Subcutaneous abdominal adipose tissue (tissue), 5 donors: ENCODE results near the gene SLC38A3.

Experiments used
- H3K27ac ChIP-seq: one replicate; pipeline ENCODE4 v1.7.0; 2013; ENCODE audit warnings: low read depth, mild to moderate bottlenecking, inconsistent platforms, low read length, moderate library complexity
- H3K27me3 ChIP-seq, 5 donors: one replicate each; pipeline ENCODE4 v1.7.0; 2013; ENCODE audit warnings: low read length in 5 of 5, inconsistent platforms in 1 of 5; ENCODE audit not compliant: control insufficient read depth in 5 of 5, insufficient read depth in 4 of 5
- H3K36me3 ChIP-seq, 5 donors: one replicate each; pipeline ENCODE4 v1.7.0; 2013; ENCODE audit warnings: low read length in 5 of 5; ENCODE audit not compliant: control insufficient read depth in 5 of 5, insufficient read depth in 5 of 5
- H3K4me1 ChIP-seq, 5 donors: one replicate each; pipeline ENCODE4 v1.7.0; 2013; ENCODE audit warnings: low read length in 5 of 5, mild to moderate bottlenecking in 3 of 5, moderate library complexity in 1 of 5; ENCODE audit not compliant: control insufficient read depth in 5 of 5, insufficient read depth in 5 of 5
- H3K4me3 ChIP-seq, 5 donors: one replicate each; pipeline ENCODE4 v1.7.0; 2013; ENCODE audit warnings: low read length in 5 of 5, low read depth in 1 of 5
- H3K9ac ChIP-seq, 5 donors: one replicate each; pipeline ENCODE4 v1.7.0; 2013; ENCODE audit warnings: low read length in 5 of 5, mild to moderate bottlenecking in 4 of 5, moderate library complexity in 3 of 5
- H3K9me3 ChIP-seq, 5 donors: one replicate each; pipeline ENCODE4 v1.7.0; 2013; ENCODE audit warnings: low read length in 5 of 5; ENCODE audit not compliant: control insufficient read depth in 5 of 5
- donor health status: healthy.
- donor health status: healthy.
- donor health status: healthy.
- donor health status: healthy.
- donor health status: healthy.

Gene SLC38A3

GRCh38 chr3:50267280-50267913 lies 62.3 kb downstream of the SLC38A3 start:
- H3K9ac ChIP-seq: peak overlapping the region in 4 of 5 donors; percentile 49 to 82 (median 72)
- no peaks in the 10 kb centered on the region for H3K9me3 ChIP-seq
- H3K4me1 ChIP-seq: peaks cover 20 to 97% (median 94%) of the 10 kb centered on the region in 5 donors
- no peaks in the 10 kb centered on the region for H3K36me3 ChIP-seq
- peak overlapping the region; percentile 48 to 69 (median 52) for H3K4me3 ChIP-seq
- H3K27ac ChIP-seq: peak overlapping the region; percentile 83
- peaks cover 0 to 3% (median 0%) of the 10 kb centered on the region in 5 donors for H3K27me3 ChIP-seq

GRCh38 chr3:50268276-50268675 lies 63.2 kb downstream of the SLC38A3 start:
- peaks cover 0 to 3% (median 0%) of the 10 kb centered on the region in 5 donors for H3K27me3 ChIP-seq
- no peaks in the 10 kb centered on the region for H3K9me3 ChIP-seq
- peak overlapping the region; percentile 7 to 69 (median 48) for H3K4me3 ChIP-seq
- H3K4me1 ChIP-seq: peaks cover 20 to 94% (median 90%) of the 10 kb centered on the region in 5 donors
- H3K9ac ChIP-seq: peak overlapping the region in 1 of 5 donors; percentile 74
- H3K36me3 ChIP-seq: no peaks in the 10 kb centered on the region
- peak overlapping the region; percentile 83 for H3K27ac ChIP-seq

GRCh38 chr3:50268703-50269451 lies 63.8 kb downstream of the SLC38A3 start, which contains the start of gene SEMA3B:
Gene SEMA3B (plus strand): TSS chr3:50269147. CDS start chr3:50269241, 94 bp downstream.
- Histone ChIP-seq H3K27ac (peak within 1 kb of the TSS; percentile 83), H3K36me3 (no peaks in the 10 kb centered on the region), H3K9ac (peak within 1 kb of the TSS in 3 of 5 donors; percentile 49 to 82 (median 74)), H3K9me3 (no peaks in the 10 kb centered on the region), H3K4me1 (peaks cover 20 to 94% (median 87%) of the 10 kb centered on the region in 5 donors), H3K4me3 (peak within 1 kb of the TSS; percentile 48 to 74 (median 62)), H3K27me3 (peaks cover 0 to 3% (median 0%) of the 10 kb centered on the region in 5 donors)

DNA sequence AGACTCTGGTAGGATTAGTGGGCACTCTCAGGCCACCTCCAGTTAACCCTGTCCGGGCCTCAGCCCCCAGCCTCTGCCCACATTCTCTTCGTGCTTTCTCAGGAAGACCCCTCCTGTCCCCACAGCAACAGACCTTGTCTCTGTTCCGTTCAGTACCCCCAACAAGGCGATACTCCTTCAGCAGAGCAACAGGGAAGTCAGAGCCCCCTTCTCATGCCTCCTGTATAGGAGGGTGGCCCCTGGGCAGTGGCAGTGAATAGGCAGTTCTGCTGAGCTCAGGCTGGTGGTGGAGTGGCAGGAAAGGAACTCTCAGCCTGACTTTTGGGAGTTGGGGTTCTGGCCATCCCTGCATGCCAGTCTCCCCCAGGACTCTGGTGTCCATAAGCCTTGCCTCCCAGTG lies 64.4 kb downstream of the SLC38A3 start:
- Histone ChIP-seq H3K4me3 (peak overlapping the region in 4 of 5 donors; percentile 8 to 74 (median 24)), H3K27ac (peak overlapping the region; percentile 83), H3K9me3 (no peaks in the 10 kb centered on the region), H3K4me1 (peaks cover 20 to 92% (median 81%) of the 10 kb centered on the region in 5 donors), H3K27me3 (peaks cover 0 to 3% (median 0%) of the 10 kb centered on the region in 5 donors), H3K36me3 (no peaks in the 10 kb centered on the region), H3K9ac (peak overlapping the region in 3 of 5 donors; percentile 12 to 64 (median 42))

- H3K9ac ChIP-seq: no peak overlapping the region
These were observed 64.9 kb downstream of the SLC38A3 start for GRCh38 chr3:50269977-50270413.

DNA sequence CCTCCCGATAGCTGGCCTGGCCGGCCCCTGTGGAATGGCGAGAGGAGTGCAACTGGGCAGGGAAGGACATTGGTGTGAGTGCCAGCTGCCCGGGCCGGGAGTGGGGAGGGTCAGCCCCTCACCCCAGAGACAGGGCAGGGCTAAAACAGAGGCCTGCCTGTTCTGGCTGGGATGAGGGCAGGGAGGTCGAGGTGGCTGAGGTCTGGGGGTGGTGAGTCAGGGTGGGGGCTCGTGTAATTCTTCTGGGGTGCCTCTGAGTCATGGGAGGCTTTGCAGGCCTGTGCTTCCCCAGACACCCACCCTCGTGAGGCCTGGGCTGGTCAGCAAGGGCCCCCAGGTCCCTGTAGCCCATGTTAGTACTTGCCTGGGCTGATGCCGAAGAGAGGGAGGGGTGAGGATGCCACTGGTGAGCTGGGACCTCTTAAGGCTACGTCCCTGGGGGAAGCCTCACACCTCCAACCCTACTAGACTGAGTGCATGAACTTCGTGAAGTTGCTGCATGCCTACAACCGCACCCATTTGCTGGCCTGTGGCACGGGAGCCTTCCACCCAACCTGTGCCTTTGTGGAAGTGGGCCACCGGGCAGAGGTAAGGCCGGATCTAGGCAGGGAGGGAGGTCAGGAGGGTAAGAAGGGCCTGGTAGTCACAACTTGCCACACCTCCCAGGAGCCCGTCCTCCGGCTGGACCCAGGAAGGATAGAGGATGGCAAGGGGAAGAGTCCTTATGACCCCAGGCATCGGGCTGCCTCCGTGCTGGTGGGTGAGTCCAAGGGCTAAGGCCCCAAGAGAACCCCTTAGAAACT lies 65.6 kb downstream of the SLC38A3 start:
- Histone ChIP-seq H3K4me1 (peaks cover 20 to 86% (median 77%) of the 10 kb centered on the region in 5 donors), H3K36me3 (no peaks in the 10 kb centered on the region), H3K9ac (peak overlapping the region in 1 of 5 donors; percentile 27), H3K27me3 (peaks cover 0 to 9% (median 0%) of the 10 kb centered on the region in 5 donors), H3K9me3 (no peaks in the 10 kb centered on the region), H3K27ac (peak overlapping the region; percentile 83), H3K4me3 (peak overlapping the region in 1 of 5 donors; percentile 8)

More at GRCh38 chr3:50269977-50270413, 64.9 kb downstream of the SLC38A3 start:
- H3K27ac ChIP-seq: peak overlapping the region; percentile 83
- peak overlapping the region in 3 of 5 donors; percentile 8 to 74 (median 39) for H3K4me3 ChIP-seq
- H3K36me3 ChIP-seq: no peaks in the 10 kb centered on the region
- no peaks in the 10 kb centered on the region for H3K9me3 ChIP-seq
- peaks cover 0 to 5% (median 0%) of the 10 kb centered on the region in 5 donors for H3K27me3 ChIP-seq
- H3K4me1 ChIP-seq: peaks cover 20 to 88% (median 77%) of the 10 kb centered on the region in 5 donors
